Measurements from ENCODE around the gene ZC4H2. TPM values are rescaled to one million over a fixed set of nuclear protein-coding genes. Genes with fewer than 3 reads are reported as not detected.
"Not testable (repeated sequence)": the region's sequence is repeated elsewhere in the genome, so short reads cannot be mapped to it uniquely, and the experiment has no call there.

ZC4H2 gene
- total and polyA plus RNA-seq, 5 experiments from 2014 or later: 8.7 to 18.3 (median 12.6) TPM

DNA sequence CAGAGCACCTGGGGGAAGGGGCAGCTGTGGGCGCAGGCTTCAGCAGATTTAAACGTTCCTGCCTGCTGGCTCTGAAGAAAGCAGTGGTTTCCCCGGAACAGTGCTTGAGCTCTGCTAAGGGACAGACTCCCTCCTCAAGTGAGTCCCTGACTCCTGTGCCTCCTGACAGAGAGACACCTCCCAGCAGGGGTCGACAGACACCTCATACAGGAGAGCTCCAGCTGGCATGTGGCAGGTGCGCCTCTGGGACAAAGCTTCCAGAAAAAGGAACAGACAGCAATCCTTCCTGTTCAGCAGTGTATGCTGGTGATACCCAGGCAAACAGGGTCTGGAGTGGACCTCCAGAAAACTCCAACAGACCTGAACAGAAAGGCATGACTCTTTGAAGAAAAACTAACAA lies 68.1 kb downstream of the ZC4H2 start:
- no peak overlapping the region for H3K27ac Mint-ChIP-seq
- H3K36me3 Mint-ChIP-seq: peaks cover 47 to 56% (median 49%) of the 10 kb centered on the region in 3 donors
- H3K4me3 Mint-ChIP-seq: no peak overlapping the region
- H3K4me1 Mint-ChIP-seq: peaks cover 0 to 2% (median 0%) of the 10 kb centered on the region in 4 donors
- peaks cover 0 to 66% (median 31%) of the 10 kb centered on the region in 9 donors for H3K9me3 Mint-ChIP-seq
- POLR2A ChIA-PET: no interaction called here
- DNase-seq: no peak
- ATAC-seq: no peak
- H3K27me3 Mint-ChIP-seq: no peaks in the 10 kb centered on the region

DNA sequence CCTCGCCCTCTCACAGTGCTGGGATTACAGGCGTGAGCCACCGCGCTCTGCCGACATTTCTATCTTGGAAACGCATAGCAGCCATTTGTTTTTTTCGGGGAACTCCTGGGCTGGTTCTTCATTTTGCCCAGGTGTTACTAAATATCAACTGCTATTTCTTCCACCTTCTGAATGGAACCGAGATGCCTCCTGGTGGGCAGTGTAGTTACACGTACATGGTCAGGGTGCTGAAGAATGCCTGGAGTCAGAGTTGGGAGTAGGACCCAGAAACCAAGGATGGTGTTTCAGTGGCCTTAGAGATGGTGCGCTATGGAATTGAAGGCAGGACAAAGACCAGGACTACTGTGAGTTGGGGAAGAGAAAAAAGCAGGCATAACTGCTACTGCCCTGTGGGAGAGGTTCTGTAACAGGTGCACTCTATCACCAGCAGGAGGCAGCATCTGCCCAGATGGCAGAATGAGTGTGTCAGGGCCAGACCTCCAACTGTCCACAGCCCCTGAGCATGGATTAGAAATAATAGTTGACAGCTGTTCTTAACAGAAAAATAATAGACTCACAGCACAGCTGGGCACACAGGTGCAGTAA lies 81.7 kb downstream of the ZC4H2 start:
- peaks cover 0 to 13% (median 0%) of the 10 kb centered on the region in 3 donors for H3K36me3 Mint-ChIP-seq
- no peaks in the 10 kb centered on the region for H3K27me3 Mint-ChIP-seq
- ATAC-seq (no peak), DNase-seq (peak in 6 of 10 donors; percentile 9 to 58 (median 21))
- peaks cover 0 to 10% (median 3%) of the 10 kb centered on the region in 4 donors for H3K4me1 Mint-ChIP-seq
- POLR2A ChIA-PET: no interaction called here
- H3K4me3 Mint-ChIP-seq: peak overlapping the region in 1 of 10 donors; percentile 8
- H3K9me3 Mint-ChIP-seq: peaks cover 0 to 30% (median 6%) of the 10 kb centered on the region in 9 donors
- peak overlapping the region in 4 of 10 donors; percentile 47 to 69 (median 63) for H3K27ac Mint-ChIP-seq

DNA sequence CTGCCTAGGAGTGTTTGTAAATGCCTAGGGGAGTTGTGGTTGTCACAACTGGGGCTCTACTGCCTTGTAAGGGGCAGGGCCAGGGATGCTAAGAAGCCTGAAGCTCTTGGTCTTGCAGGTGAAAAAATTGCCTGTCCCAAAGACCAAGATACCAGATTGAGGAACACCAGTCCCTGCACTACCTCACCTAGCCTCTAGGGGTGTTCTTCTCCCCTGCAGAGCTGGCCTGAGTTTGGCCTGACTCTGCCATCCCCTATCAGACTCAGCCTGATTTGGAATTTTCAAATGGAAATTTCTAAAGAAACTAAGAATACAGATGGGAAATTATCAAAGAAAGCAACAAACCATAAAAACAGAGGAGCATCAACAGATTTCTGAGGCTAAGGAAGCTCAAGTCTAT lies 90.4 kb downstream of the ZC4H2 start:
- ATAC-seq (no peak), DNase-seq (no peak)
- Mint-ChIP-seq H3K36me3 (peaks cover 0 to 26% (median 7%) of the 10 kb centered on the region in 3 donors), H3K4me3 (no peak overlapping the region), H3K27me3 (no peaks in the 10 kb centered on the region), H3K4me1 (no peaks in the 10 kb centered on the region), H3K9me3 (peaks cover 0 to 77% (median 8%) of the 10 kb centered on the region in 9 donors), H3K27ac (no peak overlapping the region)
- POLR2A ChIA-PET: no interaction called here

- H3K27ac Mint-ChIP-seq, ATAC-seq, H3K4me3 Mint-ChIP-seq, H3K4me1 Mint-ChIP-seq, DNase-seq, H3K27me3 Mint-ChIP-seq, POLR2A ChIA-PET: not testable (repeated sequence)
- peaks cover 3 to 48% (median 10%) of the 10 kb centered on the region in 3 donors for H3K36me3 Mint-ChIP-seq
- peaks cover 0 to 81% (median 17%) of the 10 kb centered on the region in 9 donors for H3K9me3 Mint-ChIP-seq
Observed at GRCh38 chrX:64878709-64879108, 97.5 kb downstream of the ZC4H2 start.

GRCh38 chrX:64867217-64867616 lies 109.0 kb downstream of the ZC4H2 start:
- ATAC-seq (no peak), DNase-seq (no peak)
- H3K9me3 Mint-ChIP-seq: peaks cover 4 to 83% (median 24%) of the 10 kb centered on the region in 9 donors
- H3K36me3 Mint-ChIP-seq: peaks cover 2 to 48% (median 7%) of the 10 kb centered on the region in 3 donors
- no peak overlapping the region for H3K4me3 Mint-ChIP-seq
- no peak overlapping the region for H3K27ac Mint-ChIP-seq
- H3K27me3 Mint-ChIP-seq: no peaks in the 10 kb centered on the region
- H3K4me1 Mint-ChIP-seq: peaks cover 0 to 5% (median 4%) of the 10 kb centered on the region in 4 donors
- POLR2A ChIA-PET: no interaction called here

Other genes with a start within 250 kb of the ZC4H2 start
- 1 to 10 TPM; 6.6 to 7.6 TPM for gene ZC3H12B, start 58.4 kb upstream of the ZC4H2 start, total RNA-seq
- under 1 TPM; 0.26 to 0.96 (median 0.50) TPM for gene ZC3H12B, start 58.4 kb upstream of the ZC4H2 start, polyA plus RNA-seq